H1 (cell line): Measurements from ENCODE around the gene CAGE1. TPM values are rescaled to one million over a fixed set of nuclear protein-coding genes. Genes with fewer than 3 reads are reported as not detected.

Experiments used
- CTCF ChIA-PET: fragments of 300-600 bp; sonication (Branson Sonifier 250); formaldehyde crosslinking; loops from one replicate; lab custom pipeline; 2021; ENCODE audit not compliant: partially characterized antibody; lab: Charles Lee
- POLR2A ChIA-PET: fragments of 300-600 bp; sonication (Branson Sonifier 250); formaldehyde crosslinking; loops from one replicate; lab custom pipeline; 2021; ENCODE audit warnings: inconsistent platforms; ENCODE audit not compliant: partially characterized antibody; lab: Charles Lee
- DNase-seq, 2 experiments: peaks; one replicate each; pipeline versions ENCODE4 v3.0.0 to v3.0.0-alpha.2; 2010 to 2022; ENCODE audit warnings: low spot score in 2 of 2, low read depth in 1 of 2, mixed read lengths in 1 of 2
- FAIRE-seq: peaks from 2 replicates; lab custom pipeline; 2011; peaks lifted over from hg19 to GRCh38; lab: Jason Lieb, UNC
- H2AFZ ChIP-seq: 2 replicates; pipeline ENCODE4 v1.8.1; 2012; ENCODE audit warnings: low read length, inconsistent platforms
- H2AK5ac ChIP-seq: 2 replicates; pipeline ENCODE4 v1.6.1; 2013; ENCODE audit warnings: low read depth, low read length
- H2BK120ac ChIP-seq: replicated peaks from 2 replicates; pipeline ENCODE3; 2013; ENCODE audit warnings: low read depth, low read length, inconsistent platforms
- H2BK12ac ChIP-seq: 2 replicates; pipeline ENCODE4 v1.6.1; 2013; ENCODE audit warnings: low read depth, low read length
- H2BK15ac ChIP-seq: 2 replicates; pipeline ENCODE4 v1.6.1; 2013; ENCODE audit warnings: low read length
- H2BK20ac ChIP-seq: 2 replicates; pipeline ENCODE4 v1.6.1; 2013; ENCODE audit warnings: low read length
- H2BK5ac ChIP-seq: 2 replicates; pipeline ENCODE4 v1.6.1; 2013; ENCODE audit warnings: low read depth, low read length
- H3K14ac ChIP-seq: 2 replicates; pipeline ENCODE4 v1.6.1; 2013; ENCODE audit warnings: inconsistent platforms; ENCODE audit not compliant: insufficient read length
- H3K18ac ChIP-seq: 2 replicates; pipeline ENCODE4 v1.6.1; 2013; ENCODE audit warnings: low read length; ENCODE audit errors: extremely low read depth
- H3K23ac ChIP-seq: 2 replicates; pipeline ENCODE4 v1.6.1; 2013; ENCODE audit warnings: inconsistent platforms; ENCODE audit not compliant: insufficient read length
- H3K23me2 ChIP-seq: 2 replicates; pipeline ENCODE4 v1.6.1; 2013; ENCODE audit warnings: low read depth, low read length
- H3K27ac ChIP-seq: 2 replicates; pipeline ENCODE4 v1.6.1; 2011; ENCODE audit warnings: low read depth, low read length, inconsistent platforms
- H3K27me3 ChIP-seq, 4 experiments: replicated peaks in 1 of 4; 1 replicate in 1 of 4; 2 replicates in 3 of 4; pipeline versions ENCODE4 v1.6.1 to v1.8.1; 2011 to 2013; ENCODE audit warnings: low read length in 3 of 4, mild to moderate bottlenecking in 3 of 4, inconsistent platforms in 2 of 4, mixed read lengths in 2 of 4, moderate library complexity in 1 of 4; ENCODE audit not compliant: control insufficient read depth in 3 of 4, insufficient read depth in 3 of 4; ENCODE audit errors: extremely low read depth in 1 of 4
- H3K36me3 ChIP-seq, 4 experiments: 2 replicates each; pipeline versions ENCODE4 v1.6.1 to v1.8.1; 2011 to 2013; ENCODE audit warnings: mild to moderate bottlenecking in 4 of 4, low read length in 3 of 4, moderate library complexity in 2 of 4, control low read depth in 1 of 4, inconsistent platforms in 1 of 4; ENCODE audit not compliant: insufficient read depth in 4 of 4, control insufficient read depth in 2 of 4
- H3K4ac ChIP-seq: replicated peaks from 2 replicates; pipeline ENCODE3; 2013; ENCODE audit warnings: low read length, low read depth, mixed read lengths, inconsistent platforms; ENCODE audit not compliant: insufficient read length
- H3K4me1 ChIP-seq, 4 experiments: replicated peaks in 1 of 4; 1 replicate in 1 of 4; 2 replicates in 3 of 4; pipeline versions ENCODE4 v1.6.1 to v1.8.1; 2011 to 2013; ENCODE audit warnings: low read length in 3 of 4, inconsistent platforms in 2 of 4, mixed read lengths in 1 of 4; ENCODE audit not compliant: insufficient read depth in 4 of 4, control insufficient read depth in 3 of 4
- H3K4me2 ChIP-seq, 2 experiments: 2 replicates each; pipeline versions ENCODE4 v1.6.1 to v1.8.1; 2011 to 2013; ENCODE audit warnings: low read depth in 2 of 2, low read length in 2 of 2, control low read depth in 1 of 2, inconsistent platforms in 1 of 2, mild to moderate bottlenecking in 1 of 2; ENCODE audit not compliant: insufficient read depth in 1 of 2
- H3K4me3 ChIP-seq, 4 experiments: fragments of 200-600, 300-600 bp in 1 of 4; sonication (generic), shearing (Covaris generic), sonication (Bioruptor Twin) in 1 of 4; 2 replicates each; pipeline versions ENCODE4 v1.5.1 to v1.8.1; 2011 to 2016; ENCODE audit warnings: low read length in 4 of 4, low read depth in 3 of 4, control low read depth in 2 of 4, inconsistent platforms in 2 of 4, mild to moderate bottlenecking in 2 of 4, mixed read lengths in 1 of 4, moderate library complexity in 1 of 4; ENCODE audit not compliant: insufficient read depth in 2 of 4; ENCODE audit errors: extremely low read depth in 1 of 4
- H3K56ac ChIP-seq: replicated peaks from 2 replicates; pipeline ENCODE3; 2013; ENCODE audit warnings: low read depth, mild to moderate bottlenecking, mixed read lengths, low read length, inconsistent platforms; ENCODE audit not compliant: insufficient read length
- H3K79me1 ChIP-seq: 2 replicates; pipeline ENCODE4 v1.6.1; 2013; ENCODE audit warnings: low read depth, low read length, control low read depth
- H3K79me2 ChIP-seq, 2 experiments: 2 replicates each; pipeline versions ENCODE4 v1.6.1 to v1.8.1; 2012 to 2013; ENCODE audit warnings: low read length in 2 of 2, mild to moderate bottlenecking in 2 of 2, inconsistent platforms in 1 of 2; ENCODE audit not compliant: insufficient read depth in 2 of 2, control insufficient read depth in 1 of 2
- H3K9ac ChIP-seq, 4 experiments: replicated peaks in 1 of 4; 1 replicate in 1 of 4; 2 replicates in 3 of 4; pipeline versions ENCODE4 v1.6.1 to v1.8.1; 2011 to 2013; ENCODE audit warnings: low read depth in 3 of 4, low read length in 3 of 4, control low read depth in 2 of 4, mild to moderate bottlenecking in 2 of 4, moderate library complexity in 2 of 4, inconsistent platforms in 1 of 4; ENCODE audit errors: extremely low read depth in 1 of 4
- H3K9me3 ChIP-seq, 2 experiments: 2 replicates each; pipeline versions ENCODE4 v1.6.1 to v1.8.1; 2012 to 2013; ENCODE audit warnings: mild to moderate bottlenecking in 2 of 2, moderate library complexity in 2 of 2, control low read depth in 1 of 2, inconsistent platforms in 1 of 2, low read depth in 1 of 2, low read length in 1 of 2, mixed read lengths in 1 of 2; ENCODE audit not compliant: insufficient read depth in 2 of 2
- H4K20me1 ChIP-seq, 2 experiments: replicated peaks in 1 of 2; 2 replicates each; pipeline versions ENCODE3 to v1.8.1; 2011 to 2013; ENCODE audit warnings: inconsistent platforms in 2 of 2, low read length in 2 of 2, mild to moderate bottlenecking in 1 of 2; ENCODE audit not compliant: insufficient read depth in 2 of 2, control insufficient read depth in 1 of 2
- H4K5ac ChIP-seq: 2 replicates; pipeline ENCODE4 v1.6.1; 2013; ENCODE audit warnings: low read length, low read depth, mixed read lengths, inconsistent platforms; ENCODE audit not compliant: insufficient read length
- H4K8ac ChIP-seq: 2 replicates; pipeline ENCODE4 v1.8.0; 2013; ENCODE audit warnings: mild to moderate bottlenecking, moderate library complexity, low read length, inconsistent platforms; ENCODE audit not compliant: insufficient read depth; ENCODE audit errors: extremely low read depth
- H4K91ac ChIP-seq: replicated peaks from 2 replicates; pipeline ENCODE3; 2013; ENCODE audit warnings: low read length, mixed read lengths, inconsistent platforms; ENCODE audit not compliant: insufficient read length
- CTCF ChIP-seq, 3 experiments: IDR thresholded peaks; 1 replicate in 2 of 3; 2 replicates in 1 of 3; pipeline versions ENCODE4 v1.5.1 to v1.6.1; 2011; ENCODE audit warnings: low read length in 3 of 3, mild to moderate bottlenecking in 3 of 3, inconsistent platforms in 2 of 3, low read depth in 1 of 3, moderate library complexity in 1 of 3; ENCODE audit not compliant: insufficient read depth in 1 of 3; ENCODE audit errors: control extremely low read depth in 1 of 3
- HDAC2 ChIP-seq, 2 experiments: fragments of 300-600 bp in 1 of 2; sonication (generic) in 1 of 2; IDR thresholded peaks; 2 replicates each; pipeline ENCODE4 v1.6.1; 2011 to 2012; ENCODE audit warnings: low read depth in 2 of 2, low read length in 2 of 2, mild to moderate bottlenecking in 2 of 2, moderate library complexity in 2 of 2, borderline replicate concordance in 1 of 2, inconsistent platforms in 1 of 2
- KDM5A ChIP-seq: fragments of 200-600 bp; IDR thresholded peaks from 2 replicates; pipeline ENCODE4 v1.7.1; 2012; ENCODE audit warnings: mild to moderate bottlenecking, low read length, inconsistent platforms, mixed read lengths
- RAD21 ChIP-seq, 2 experiments: IDR thresholded peaks in 1 of 2; conservative IDR thresholded peaks in 1 of 2; 2 replicates each; pipeline ENCODE4 v1.6.1; 2011; ENCODE audit warnings: low read depth in 2 of 2, low read length in 2 of 2, improper control_type of control experiment in 1 of 2, inconsistent platforms in 1 of 2, mild to moderate bottlenecking in 1 of 2, moderate library complexity in 1 of 2
- SAP30 ChIP-seq: fragments of 300-600 bp; sonication (generic); IDR thresholded peaks from 2 replicates; pipeline ENCODE4 v1.7.1; 2012; ENCODE audit warnings: low read length, moderate library complexity, mild to moderate bottlenecking, inconsistent platforms; ENCODE audit not compliant: insufficient read depth, insufficient replicate concordance
- SIN3A ChIP-seq, 2 experiments: IDR thresholded peaks in 1 of 2; conservative IDR thresholded peaks in 1 of 2; 2 replicates each; pipeline ENCODE4 v1.6.1; 2011 to 2012; ENCODE audit warnings: low read length in 2 of 2, improper control_type of control experiment in 1 of 2, low read depth in 1 of 2, mild to moderate bottlenecking in 1 of 2
- SP2 ChIP-seq: IDR thresholded peaks from 2 replicates; pipeline ENCODE4 v1.6.1; 2012; ENCODE audit warnings: mild to moderate bottlenecking, low read length, inconsistent platforms
- WGBS, 2 experiments: shearing (Covaris generic) in 1 of 2; methylation state at CpG; one replicate each; pipeline versions ENCODE4 v1.1.6 to v1.1.7; 2013 to 2015; ENCODE audit warnings: low lambda C conversion rate in 2 of 2, mixed read lengths in 2 of 2, inconsistent platforms in 1 of 2, low coverage in 1 of 2, missing lambda C conversion rate in 1 of 2; ENCODE audit not compliant: insufficient replicate concordance in 2 of 2, insufficient coverage in 1 of 2, insufficient read length in 1 of 2; ENCODE audit errors: extremely low coverage in 1 of 2, missing lambda C conversion rate in 1 of 2; 5-methylcytosine and 5-hydroxymethylcytosine counted together
- polyA plus RNA-seq, 7 experiments: library from polyadenylated mRNA; depleted of rRNA in 3 of 7; stranded (reverse) in 5 of 7; unstranded in 2 of 7; fragments of >200 nt in 5 of 7; fragments of 200-250 nt in 2 of 7; gene quantifications; 1 replicate in 5 of 7; 2 replicates in 1 of 7; 4 replicates in 1 of 7; pipeline versions ENCODE4 v1.2.1 to v1.2.3, GENCODE V29; 2011 to 2013; ENCODE audit warnings: missing spikeins in 2 of 7, mixed read lengths in 2 of 7
- total RNA-seq: library from RNA; stranded (reverse); fragmentation: NEBNext Ultra II Directional; extraction: Animal tissue kit (Norgen Biotek cat#: 25700); gene quantifications from 2 replicates; pipeline ENCODE4 v1.2.1, GENCODE V29; 2021

Gene CAGE1
- total and polyA plus RNA-seq, 2 of the 8 experiments (the other 6 are each of a cell fraction or from before 2014, with no cell fraction given), result 0.09 TPM; not detected in 1

DNA sequence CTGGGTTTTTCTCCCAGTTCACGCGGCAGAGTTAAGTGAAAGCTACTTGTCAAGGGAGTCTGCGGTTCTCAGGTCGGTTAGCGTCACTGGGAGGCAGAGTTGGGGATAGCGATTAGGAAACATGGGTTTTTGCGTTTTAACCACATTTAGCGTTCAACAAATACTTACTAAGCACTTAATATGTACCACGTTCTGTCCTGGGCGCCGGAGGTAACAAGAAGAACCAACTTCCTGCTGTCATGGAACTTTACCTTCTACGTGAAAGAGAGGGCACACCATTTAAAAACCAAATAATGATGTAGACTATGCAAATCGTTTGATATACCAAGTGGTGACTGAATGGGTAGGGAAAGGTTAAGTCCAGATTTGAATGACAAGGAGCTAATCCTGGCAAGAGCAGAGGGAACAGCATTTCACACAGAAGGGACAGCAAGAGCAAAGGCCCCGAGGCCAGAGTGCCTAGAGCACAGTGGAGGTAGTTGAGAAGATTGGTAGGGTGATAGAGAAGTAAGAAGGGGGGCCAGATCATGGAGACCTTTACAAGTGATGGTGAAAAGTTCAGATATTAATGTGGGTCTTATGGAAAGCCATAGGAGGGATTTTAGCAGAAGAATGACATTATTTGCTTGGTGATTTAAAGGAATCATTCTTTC, 810 bp upstream of the CAGE1 start:
- no peaks in the 10 kb centered on the region for H3K27me3 ChIP-seq
- H2BK20ac ChIP-seq, result no peak overlapping the region
- H2BK5ac ChIP-seq, result no peak overlapping the region
- no peaks in the 10 kb centered on the region for H3K79me1 ChIP-seq
- H2AK5ac ChIP-seq, result no peak overlapping the region
- H4K91ac ChIP-seq, result no peak overlapping the region
- H2BK120ac ChIP-seq, result no peak overlapping the region
- no peak overlapping the region; the same call in 1 of the 2 replicates for H3K27ac ChIP-seq
- peaks cover 12% of the 10 kb centered on the region for H3K23me2 ChIP-seq
- peak overlapping the region; percentile 14 for H3K56ac ChIP-seq
- no peak for DNase-seq
- H3K23ac ChIP-seq, result no peak overlapping the region
- peak overlapping the region; percentile 35; the same call in 1 of the 2 replicates for H2AFZ ChIP-seq
- H3K4ac ChIP-seq, result no peak overlapping the region
- peak overlapping the region in 2 of 4 experiments; percentile 70 to 72; a peak in 4 of 7 replicates for H3K9ac ChIP-seq
- WGBS, 2 experiments, result 10% methylated on average over 14 of the region's 14 CpGs; no CpG with 5 or more reads in 1 of the 2 experiments
- peaks cover 0 to 24% (median 7%) of the 10 kb centered on the region in 4 experiments; a peak in 6 of 8 replicates for H3K36me3 ChIP-seq
- no peak overlapping the region for H2BK12ac ChIP-seq
- no peak overlapping the region for H4K5ac ChIP-seq
- ChIA-PET CTCF (interaction anchor here (1.0 to 2.4 kb wide), 15 partner anchors 18 to 190 kb away, joined by 3 to 8 read pairs (median 4); no protein-coding TSS in a partner anchor), POLR2A (interaction anchor here (0.5 to 1.4 kb wide), 6 partner anchors 13 to 202 kb away, joined by 3 to 6 read pairs (median 3); partner anchors contain the start of genes DSP and SNRNP48)
- H4K8ac ChIP-seq, result no peak overlapping the region; the same call in 1 of the 2 replicates
- no peak for FAIRE-seq
- H3K4me3 ChIP-seq, result peak overlapping the region; percentile 66 to 85 (median 79)
- H2BK15ac ChIP-seq, result no peak overlapping the region
- H4K20me1 ChIP-seq, result peaks cover 1 to 2% of the 10 kb centered on the region in 2 experiments
- H3K4me2 ChIP-seq, result peak overlapping the region; percentile 94
- H3K14ac ChIP-seq, result no peak overlapping the region
- H3K18ac ChIP-seq, result no peak overlapping the region
- peaks cover 0 to 3% (median 0%) of the 10 kb centered on the region in 4 experiments; a peak in 2 of 7 replicates for H3K4me1 ChIP-seq
- peaks cover 15 to 34% of the 10 kb centered on the region in 2 experiments for H3K79me2 ChIP-seq
- no peaks in the 10 kb centered on the region for H3K9me3 ChIP-seq
- TF ChIP-seq CTCF (IDR thresholded peaks at IDR 0.05; ENCODE audit: control extremely low read depth in 1 of 3, insufficient read depth in 1 of 3, low read depth in 1 of 3, low read length in 3 of 3) (peak in 1 of 3 experiments; percentile 0; a peak in 2 of 4 replicates), SP2 (no peak), SAP30 (peak; percentile 97), HDAC2 (IDR thresholded peaks at IDR 0.05; ENCODE audit: borderline replicate concordance in 1 of 2, low read depth in 2 of 2, low read length in 2 of 2) (0 out of 4 replicates have a peak, but pooled peaks of 1 of the 2 experiments have one; percentile 11), SIN3A (conservative IDR thresholded peaks at IDR 0.05 in 1 of 2, IDR thresholded peaks at IDR 0.05 in 1 of 2; ENCODE audit: low read depth in 1 of 2, low read length in 2 of 2) (peak in 1 of 2 experiments; percentile 92; a peak in 3 of 4 replicates), RAD21 (IDR thresholded peaks at IDR 0.05 in 1 of 2, conservative IDR thresholded peaks at IDR 0.05 in 1 of 2; ENCODE audit: low read depth in 2 of 2, low read length in 2 of 2) (peak; percentile 46 to 47; a peak in 3 of 4 replicates), KDM5A (peak; percentile 11; the same call in 1 of the 2 replicates)
